Epithelial cell of proximal tubule (primary cell): ENCODE results near the gene ALDH4A1. TPM values are rescaled to one million over a fixed set of nuclear protein-coding genes. Genes with fewer than 3 reads are reported as not detected.
"Not testable (repeated sequence)": the region's sequence is repeated elsewhere in the genome, so short reads cannot be mapped to it uniquely, and the experiment has no call there.

Experiments used
- DNase-seq: peaks from one replicate; pipeline ENCODE4 v3.0.0-alpha.2; 2011; ENCODE audit warnings: low read depth
- H3K4me3 ChIP-seq: 2 replicates; pipeline ENCODE4 v1.5.1; 2011; ENCODE audit warnings: low read depth, mild to moderate bottlenecking, low read length
- total RNA-seq: library from RNA; depleted of rRNA; stranded (reverse); fragments of >200 nt; gene quantifications from 2 replicates; pipeline ENCODE4 v1.2.3, GENCODE V29; 2015
- TF ChIP-seq, protein P1 (sequence below): conservative IDR thresholded peaks from 2 replicates; pipeline ENCODE4 v1.5.1; 2012; ENCODE audit warnings: low read depth, mild to moderate bottlenecking, low read length

ALDH4A1 gene
- total RNA-seq, 1 donor from 2014 or later = 15.2 TPM

DNA sequence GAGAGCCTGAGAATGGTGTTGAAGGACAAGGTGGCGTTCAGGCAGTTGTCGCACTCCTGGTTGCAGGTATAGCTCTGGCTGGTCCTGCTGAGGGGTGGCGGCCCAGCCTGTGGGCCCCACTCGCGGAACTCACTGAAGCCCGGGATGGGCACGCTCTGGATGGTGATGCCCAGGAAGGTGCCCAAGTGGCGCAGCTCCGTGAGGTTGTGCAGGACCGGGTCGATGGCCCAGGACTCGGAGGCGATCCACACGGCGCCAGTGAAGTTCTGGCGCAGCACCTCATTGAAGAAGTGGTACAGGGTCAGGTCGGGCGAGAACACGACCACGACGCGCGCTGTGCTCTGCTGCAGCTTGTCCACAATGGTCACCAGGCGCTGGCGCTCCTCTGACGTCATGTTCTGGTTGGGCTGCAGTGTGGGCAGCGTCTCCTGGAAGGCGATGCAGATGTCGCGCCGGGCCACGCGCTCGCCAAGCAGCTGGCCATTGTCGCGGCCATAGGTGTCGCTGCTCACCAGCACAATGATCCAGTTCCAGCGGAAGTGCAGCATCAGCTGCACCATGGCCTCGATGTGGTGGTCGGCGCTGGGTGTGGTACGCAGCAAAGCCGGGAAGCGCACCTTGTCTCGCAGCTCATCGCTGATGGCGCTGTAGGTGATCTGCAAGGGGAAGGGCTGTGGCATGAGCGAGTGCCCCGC is 47.9 kb downstream of the ALDH4A1 start:
- H3K4me3 ChIP-seq = no peak overlapping the region
- TF ChIP-seq, protein P1, sequence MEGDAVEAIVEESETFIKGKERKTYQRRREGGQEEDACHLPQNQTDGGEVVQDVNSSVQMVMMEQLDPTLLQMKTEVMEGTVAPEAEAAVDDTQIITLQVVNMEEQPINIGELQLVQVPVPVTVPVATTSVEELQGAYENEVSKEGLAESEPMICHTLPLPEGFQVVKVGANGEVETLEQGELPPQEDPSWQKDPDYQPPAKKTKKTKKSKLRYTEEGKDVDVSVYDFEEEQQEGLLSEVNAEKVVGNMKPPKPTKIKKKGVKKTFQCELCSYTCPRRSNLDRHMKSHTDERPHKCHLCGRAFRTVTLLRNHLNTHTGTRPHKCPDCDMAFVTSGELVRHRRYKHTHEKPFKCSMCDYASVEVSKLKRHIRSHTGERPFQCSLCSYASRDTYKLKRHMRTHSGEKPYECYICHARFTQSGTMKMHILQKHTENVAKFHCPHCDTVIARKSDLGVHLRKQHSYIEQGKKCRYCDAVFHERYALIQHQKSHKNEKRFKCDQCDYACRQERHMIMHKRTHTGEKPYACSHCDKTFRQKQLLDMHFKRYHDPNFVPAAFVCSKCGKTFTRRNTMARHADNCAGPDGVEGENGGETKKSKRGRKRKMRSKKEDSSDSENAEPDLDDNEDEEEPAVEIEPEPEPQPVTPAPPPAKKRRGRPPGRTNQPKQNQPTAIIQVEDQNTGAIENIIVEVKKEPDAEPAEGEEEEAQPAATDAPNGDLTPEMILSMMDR = no peak
- DNase-seq = no peak

DNA sequence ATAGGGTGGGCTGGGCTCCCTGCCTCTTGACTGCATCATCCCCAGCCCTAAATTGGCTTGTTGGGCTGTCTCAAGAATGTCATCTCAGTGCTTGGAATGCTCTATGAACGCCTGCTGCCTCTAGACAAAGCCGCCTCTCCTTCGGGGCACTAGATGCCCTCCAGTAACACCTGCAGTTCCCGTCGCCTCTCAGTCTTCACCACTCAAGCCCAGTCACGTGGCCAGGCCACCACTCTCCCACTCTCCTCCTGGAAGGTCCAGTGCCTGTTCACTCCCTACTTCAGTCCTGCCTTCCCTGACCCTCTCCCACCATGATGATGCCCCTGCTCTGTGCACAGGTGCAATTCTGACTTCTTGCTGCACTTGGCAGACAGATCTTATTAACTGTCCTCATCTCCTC is 49.9 kb downstream of the ALDH4A1 start:
- DNase-seq = no peak
- no peak overlapping the region for H3K4me3 ChIP-seq
- TF ChIP-seq, protein P1 = no peak

DNA sequence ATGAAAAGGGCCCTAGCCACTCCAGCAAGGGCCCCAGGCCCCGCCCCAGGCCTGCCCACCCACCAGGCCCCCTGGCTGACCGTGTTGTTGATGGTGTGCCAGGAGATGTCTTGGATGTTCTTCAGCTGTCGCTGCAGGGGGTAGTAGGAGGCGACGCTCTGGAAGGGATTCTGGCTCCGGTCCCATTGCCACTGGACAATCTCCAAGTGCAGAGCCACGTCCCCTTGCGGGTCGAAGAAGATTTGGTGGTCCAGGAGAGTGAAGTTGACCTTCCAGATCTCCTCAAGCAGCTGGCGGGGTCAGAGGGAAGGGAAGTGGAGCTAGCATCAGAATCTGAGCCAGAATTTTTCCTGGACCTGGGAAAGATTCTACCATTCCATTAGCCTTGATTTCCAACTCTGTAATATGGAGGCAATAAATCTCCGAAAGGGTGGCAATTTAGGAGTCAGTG is 53.1 kb downstream of the ALDH4A1 start:
- no peak for DNase-seq
- no peak overlapping the region for H3K4me3 ChIP-seq
- TF ChIP-seq, protein P1 = no peak

DNA sequence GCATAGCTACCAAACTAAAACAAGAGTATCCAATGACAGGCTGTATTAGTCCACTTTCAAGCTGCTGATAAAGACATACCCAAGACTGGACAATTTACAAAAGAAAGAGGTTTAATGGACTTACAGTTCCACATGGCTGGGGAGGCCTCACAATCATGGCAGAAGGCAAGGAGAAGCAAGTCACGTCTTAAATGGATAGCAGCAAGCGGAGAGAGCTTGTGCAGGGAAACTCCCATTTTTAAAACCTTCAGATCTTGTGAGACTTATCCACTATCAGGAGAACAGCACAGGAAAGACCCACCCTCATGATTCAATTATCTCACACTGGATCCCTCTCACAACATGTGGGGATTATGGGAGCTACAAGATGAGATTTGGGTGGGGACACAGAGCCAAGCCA is 54.6 kb downstream of the ALDH4A1 start:
- DNase-seq, H3K4me3 ChIP-seq: not testable (repeated sequence)

DNA sequence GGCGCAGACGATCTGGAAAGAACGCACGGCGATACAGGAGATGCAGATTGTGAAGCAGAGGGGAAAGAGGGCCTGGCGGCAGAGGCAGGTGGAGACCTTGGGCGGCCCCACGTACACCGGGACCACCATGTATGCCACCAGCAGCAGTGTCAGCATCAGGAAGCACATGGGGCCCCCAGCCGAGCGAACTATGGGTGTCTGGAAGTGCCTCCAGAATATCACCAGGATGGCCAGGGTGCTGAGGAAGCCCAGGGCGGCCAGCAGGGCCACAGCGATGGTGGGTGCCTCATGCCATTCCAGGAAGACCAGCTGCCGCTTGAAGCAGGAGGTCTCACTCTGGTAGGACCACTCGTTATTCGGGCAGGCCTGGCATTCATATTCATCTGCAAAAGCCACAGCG is 62.2 kb downstream of the ALDH4A1 start:
- TF ChIP-seq, protein P1 = no peak

DNA sequence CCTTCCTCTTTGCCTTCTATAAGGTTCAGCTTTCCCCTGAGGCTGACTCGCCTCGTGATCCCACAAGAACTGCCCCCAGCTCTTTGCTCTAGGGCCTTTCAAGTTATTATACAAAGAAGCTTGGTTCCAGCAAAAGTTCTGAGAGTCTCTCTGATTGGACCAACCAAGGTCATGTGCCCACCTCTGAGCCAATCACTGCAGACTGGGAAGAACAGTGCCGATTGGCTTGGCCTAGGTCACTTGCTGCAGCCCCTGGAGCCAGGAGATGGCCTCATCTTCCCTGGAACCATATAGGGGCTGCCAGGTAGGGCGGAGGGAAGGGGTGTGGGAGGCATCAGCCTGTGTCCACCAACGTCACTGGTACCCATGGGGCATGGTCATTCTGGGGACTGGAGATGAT is 65.7 kb downstream of the ALDH4A1 start:
- no peak overlapping the region for H3K4me3 ChIP-seq

More for the DNA sequence above, 62.2 kb downstream of the ALDH4A1 start:
- DNase-seq = no peak
- no peak overlapping the region for H3K4me3 ChIP-seq

DNA sequence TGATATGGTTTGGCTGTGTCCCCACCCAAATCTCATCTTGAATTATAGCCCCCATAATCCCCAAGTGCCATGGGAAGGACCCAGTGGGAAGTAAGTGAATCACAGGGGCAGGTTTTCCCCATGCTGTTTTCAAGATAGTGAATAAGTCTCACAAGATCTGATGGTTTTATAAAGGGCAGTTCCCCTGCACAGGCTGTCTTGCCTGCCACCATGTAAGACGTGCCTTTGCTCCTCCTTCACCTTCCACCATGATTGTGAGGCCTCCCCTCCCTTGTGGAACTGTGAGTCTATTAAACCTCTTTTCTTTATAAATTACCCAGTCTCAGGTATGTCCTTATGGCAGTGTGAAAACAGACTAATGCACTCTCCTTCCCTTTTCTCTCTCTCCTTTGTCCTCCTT is 70.0 kb downstream of the ALDH4A1 start:
- not testable (repeated sequence) for H3K4me3 ChIP-seq, DNase-seq

More for the DNA sequence above, 65.7 kb downstream of the ALDH4A1 start:
- DNase-seq = no peak
- TF ChIP-seq, protein P1 = no peak

DNA sequence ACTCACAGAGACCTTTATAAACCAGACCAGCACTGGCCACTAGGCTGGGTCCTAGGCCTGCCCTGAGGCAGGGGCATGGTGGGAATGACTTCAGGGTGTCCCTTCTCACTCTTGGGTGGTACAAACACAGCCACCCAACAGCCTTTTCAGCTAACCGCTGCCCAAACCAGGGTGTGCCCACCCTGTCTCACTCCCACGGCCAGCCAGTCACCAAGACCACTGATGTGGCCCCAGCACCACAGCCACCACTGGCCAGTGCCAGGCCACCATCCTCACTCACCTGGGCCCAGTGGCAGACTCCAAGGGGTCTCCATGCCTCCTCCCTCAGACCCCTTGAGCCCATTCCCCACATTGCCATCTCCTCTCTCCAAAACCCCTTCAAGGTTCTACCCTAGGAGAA is 70.7 kb downstream of the ALDH4A1 start:
- no peak overlapping the region for H3K4me3 ChIP-seq
- no peak for DNase-seq
- TF ChIP-seq, protein P1 = no peak
